Fibroblast of lung (primary cell): ENCODE results near the gene STYX.

Source experiments
- EZH2 ChIP-seq: IDR thresholded peaks from 2 replicates; pipeline ENCODE4 v1.5.1; 2012; ENCODE audit warnings: low read length, control low read depth, mild to moderate bottlenecking; ENCODE audit errors: missing control alignments
- TF ChIP-seq, protein P1 (sequence below), 2 donors: IDR thresholded peaks in 1 of 2; conservative IDR thresholded peaks in 1 of 2; 1 replicate in 1 of 2; 2 replicates in 1 of 2; pipeline ENCODE4 v1.5.1; 2011 to 2012; ENCODE audit warnings: low read length in 2 of 2, control low read depth in 1 of 2, inconsistent platforms in 1 of 2, low read depth in 1 of 2, mild to moderate bottlenecking in 1 of 2

DNA sequence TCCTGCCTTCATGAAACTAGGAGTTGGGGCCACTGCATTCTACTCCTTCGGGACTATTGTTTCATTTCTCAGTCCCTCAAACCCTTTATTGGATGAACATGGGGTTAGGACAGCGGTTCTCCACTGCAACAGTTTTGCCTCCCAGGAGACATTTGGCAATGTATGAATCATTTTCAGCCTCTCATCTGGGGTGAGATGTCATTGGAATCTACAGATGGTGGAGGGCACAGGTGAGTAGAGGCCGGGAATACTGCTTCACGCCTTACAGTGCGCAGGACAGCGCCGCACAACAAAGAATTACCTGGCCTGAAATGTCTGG, 62.1 kb downstream of the STYX start:
- TF ChIP-seq, protein P1, sequence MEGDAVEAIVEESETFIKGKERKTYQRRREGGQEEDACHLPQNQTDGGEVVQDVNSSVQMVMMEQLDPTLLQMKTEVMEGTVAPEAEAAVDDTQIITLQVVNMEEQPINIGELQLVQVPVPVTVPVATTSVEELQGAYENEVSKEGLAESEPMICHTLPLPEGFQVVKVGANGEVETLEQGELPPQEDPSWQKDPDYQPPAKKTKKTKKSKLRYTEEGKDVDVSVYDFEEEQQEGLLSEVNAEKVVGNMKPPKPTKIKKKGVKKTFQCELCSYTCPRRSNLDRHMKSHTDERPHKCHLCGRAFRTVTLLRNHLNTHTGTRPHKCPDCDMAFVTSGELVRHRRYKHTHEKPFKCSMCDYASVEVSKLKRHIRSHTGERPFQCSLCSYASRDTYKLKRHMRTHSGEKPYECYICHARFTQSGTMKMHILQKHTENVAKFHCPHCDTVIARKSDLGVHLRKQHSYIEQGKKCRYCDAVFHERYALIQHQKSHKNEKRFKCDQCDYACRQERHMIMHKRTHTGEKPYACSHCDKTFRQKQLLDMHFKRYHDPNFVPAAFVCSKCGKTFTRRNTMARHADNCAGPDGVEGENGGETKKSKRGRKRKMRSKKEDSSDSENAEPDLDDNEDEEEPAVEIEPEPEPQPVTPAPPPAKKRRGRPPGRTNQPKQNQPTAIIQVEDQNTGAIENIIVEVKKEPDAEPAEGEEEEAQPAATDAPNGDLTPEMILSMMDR (conservative IDR thresholded peaks at IDR 0.05 in 1 of 2, IDR thresholded peaks at IDR 0.05 in 1 of 2; ENCODE audit: low read depth in 1 of 2, low read length in 2 of 2): no peak
- no peak for TF ChIP-seq EZH2
